H9 (cell line): ENCODE results near the gene ADAMTS15. TPM values are rescaled to one million over a fixed set of nuclear protein-coding genes. Genes with fewer than 3 reads are reported as not detected.

Source experiments
- DNase-seq: peaks from one replicate; pipeline ENCODE4 v3.0.0-alpha.2; 2017
- H2AFZ ChIP-seq: one replicate; pipeline ENCODE4 v1.6.1; 2013; ENCODE audit warnings: mild to moderate bottlenecking, low read length, control low read depth, moderate library complexity
- H2AK5ac ChIP-seq: 2 replicates; pipeline ENCODE4 v1.6.1; 2013; ENCODE audit warnings: low read length, control low read depth, mixed read lengths; ENCODE audit not compliant: insufficient read length
- H2BK120ac ChIP-seq: one replicate; pipeline ENCODE4 v1.6.1; 2013; ENCODE audit warnings: low read depth, mild to moderate bottlenecking, low read length, control low read depth, inconsistent platforms; ENCODE audit not compliant: poor library complexity, severe bottlenecking
- H2BK12ac ChIP-seq: 2 replicates; pipeline ENCODE4 v1.6.1; 2013; ENCODE audit warnings: low read length, control low read depth, mixed read lengths, low read depth; ENCODE audit not compliant: insufficient read length
- H2BK15ac ChIP-seq: 2 replicates; pipeline ENCODE4 v1.6.1; 2013; ENCODE audit warnings: low read depth, low read length, control low read depth
- H2BK20ac ChIP-seq: one replicate; pipeline ENCODE4 v1.6.1; 2013; ENCODE audit warnings: low read depth, mild to moderate bottlenecking, low read length, control low read depth, inconsistent platforms; ENCODE audit not compliant: poor library complexity, severe bottlenecking
- H2BK5ac ChIP-seq: 2 replicates; pipeline ENCODE4 v1.6.1; 2013; ENCODE audit warnings: low read length, control low read depth, mixed read lengths; ENCODE audit not compliant: insufficient read length
- H3K14ac ChIP-seq: 2 replicates; pipeline ENCODE4 v1.6.1; 2013; ENCODE audit warnings: low read length, control low read depth; ENCODE audit not compliant: insufficient read depth
- H3K18ac ChIP-seq: 2 replicates; pipeline ENCODE4 v1.6.1; 2013; ENCODE audit warnings: low read depth, mild to moderate bottlenecking, mixed read lengths, low read length, control low read depth; ENCODE audit not compliant: insufficient read length
- H3K23ac ChIP-seq: 2 replicates; pipeline ENCODE4 v1.6.1; 2013; ENCODE audit warnings: low read length, control low read depth, mixed read lengths, low read depth; ENCODE audit not compliant: insufficient read length
- H3K23me2 ChIP-seq: 2 replicates; pipeline ENCODE4 v1.6.1; 2013; ENCODE audit warnings: low read depth, mild to moderate bottlenecking, mixed read lengths, low read length, control low read depth; ENCODE audit not compliant: insufficient read length, poor library complexity, severe bottlenecking
- H3K27ac ChIP-seq: 2 replicates; pipeline ENCODE4 v1.5.1; 2013; ENCODE audit warnings: low read length, control low read depth, mixed read lengths, low read depth; ENCODE audit not compliant: insufficient read length
- H3K27me3 ChIP-seq: 2 replicates; pipeline ENCODE4 v1.6.1; 2013; ENCODE audit warnings: low read length, control low read depth, inconsistent platforms; ENCODE audit not compliant: insufficient read depth
- H3K4ac ChIP-seq: 2 replicates; pipeline ENCODE4 v1.6.1; 2013; ENCODE audit warnings: low read depth, mild to moderate bottlenecking, control low read depth, inconsistent platforms, low read length, moderate library complexity
- H3K4me1 ChIP-seq: 2 replicates; pipeline ENCODE4 v1.6.1; 2013; ENCODE audit warnings: low read length, control low read depth, inconsistent platforms; ENCODE audit not compliant: insufficient read depth
- H3K4me2 ChIP-seq: 2 replicates; pipeline ENCODE4 v1.6.1; 2013; ENCODE audit warnings: low read length, control low read depth, mixed read lengths; ENCODE audit not compliant: insufficient read length, insufficient read depth
- H3K56ac ChIP-seq: 2 replicates; pipeline ENCODE4 v1.6.1; 2013; ENCODE audit warnings: low read depth, mild to moderate bottlenecking, mixed read lengths, low read length, control low read depth; ENCODE audit not compliant: insufficient read length
- H3K79me1 ChIP-seq: 2 replicates; pipeline ENCODE4 v1.6.1; 2013; ENCODE audit warnings: low read depth, mild to moderate bottlenecking, moderate library complexity, low read length, control low read depth, inconsistent platforms; ENCODE audit not compliant: insufficient read depth, poor library complexity, severe bottlenecking
- H3K79me2 ChIP-seq: 2 replicates; pipeline ENCODE4 v1.6.1; 2013; ENCODE audit warnings: low read length, control low read depth, inconsistent platforms; ENCODE audit not compliant: insufficient read depth
- H3K9ac ChIP-seq: 2 replicates; pipeline ENCODE4 v1.6.1; 2013; ENCODE audit warnings: low read length, control low read depth, mixed read lengths; ENCODE audit not compliant: insufficient read length; ENCODE audit errors: extremely low read depth
- H3K9me3 ChIP-seq: one replicate; pipeline ENCODE4 v1.6.1; 2013; ENCODE audit warnings: low read depth, low read length, inconsistent platforms; ENCODE audit not compliant: control insufficient read depth
- H3T11ph ChIP-seq: one replicate; pipeline ENCODE4 v1.6.1; 2013; ENCODE audit warnings: mild to moderate bottlenecking, low read length, control low read depth, inconsistent platforms
- H4K20me1 ChIP-seq: one replicate; pipeline ENCODE4 v1.6.1; 2013; ENCODE audit not compliant: control insufficient read depth, insufficient read length, insufficient read depth
- H4K5ac ChIP-seq: 2 replicates; pipeline ENCODE4 v1.6.1; 2013; ENCODE audit warnings: low read depth, mild to moderate bottlenecking, mixed read lengths, low read length, control low read depth; ENCODE audit not compliant: insufficient read length
- H4K8ac ChIP-seq: replicated peaks from 2 replicates; pipeline ENCODE4 v1.6.1; 2013; ENCODE audit warnings: low read length, control low read depth, mixed read lengths, low read depth; ENCODE audit not compliant: insufficient read length
- H4K91ac ChIP-seq: 2 replicates; pipeline ENCODE4 v1.6.1; 2013; ENCODE audit warnings: low read depth, mild to moderate bottlenecking, moderate library complexity, mixed read lengths, low read length, control low read depth; ENCODE audit not compliant: insufficient read length
- H3K27ac Mint-ChIP-seq, 3 experiments: 2 replicates in 2 of 3; 3 replicates in 1 of 3; pipeline ENCODE4 v1.8.0; 2020 to 2021; ENCODE audit warnings: mixed read lengths in 3 of 3, mild to moderate bottlenecking in 1 of 3, moderate library complexity in 1 of 3
- H3K27me3 Mint-ChIP-seq: 2 replicates; pipeline ENCODE4 v1.8.0; 2021; ENCODE audit warnings: low read depth, mild to moderate bottlenecking, moderate library complexity, mixed read lengths
- H3K36me3 Mint-ChIP-seq, 3 experiments: 2 replicates in 2 of 3; 3 replicates in 1 of 3; pipeline ENCODE4 v1.8.0; 2020 to 2021; ENCODE audit warnings: low read depth in 3 of 3, mixed read lengths in 3 of 3; ENCODE audit not compliant: insufficient read depth in 1 of 3
- H3K4me1 Mint-ChIP-seq, 2 experiments: 2 replicates each; pipeline ENCODE4 v1.8.0; 2020; ENCODE audit warnings: mixed read lengths in 2 of 2
- H3K4me3 Mint-ChIP-seq, 2 experiments: 2 replicates in 1 of 2; 3 replicates in 1 of 2; pipeline ENCODE4 v1.8.0; 2020 to 2021; ENCODE audit warnings: mild to moderate bottlenecking in 2 of 2, mixed read lengths in 2 of 2, moderate library complexity in 1 of 2
- H3K9me3 Mint-ChIP-seq, 2 experiments: 2 replicates in 1 of 2; 3 replicates in 1 of 2; pipeline ENCODE4 v1.8.0; 2020; ENCODE audit warnings: mild to moderate bottlenecking in 2 of 2, mixed read lengths in 2 of 2, moderate library complexity in 1 of 2
- WGBS: extraction: QIAGEN DNeasy Blood & Tissue Kit; methylation state at CpG from one replicate; pipeline ENCODE4 v1.1.7; 2013; ENCODE audit warnings: missing lambda C conversion rate, low lambda C conversion rate, mixed read lengths; ENCODE audit not compliant: insufficient read length; ENCODE audit errors: extremely low coverage; 5-methylcytosine and 5-hydroxymethylcytosine counted together
- total RNA-seq: library from RNA; stranded (reverse); gene quantifications from 2 replicates; pipeline ENCODE4 v1.2.1, GENCODE V29; 2021
- TF ChIP-seq, protein P1 (sequence below): fragments of 200-600 bp; sonication (generic); conservative IDR thresholded peaks from 3 replicates; pipeline ENCODE4 v1.8.0; 2021; ENCODE audit warnings: antibody characterized with exemption, mild to moderate bottlenecking

ADAMTS15 gene
- total RNA-seq, 1 experiment from 2014 or later, result 1.3 TPM

DNA sequence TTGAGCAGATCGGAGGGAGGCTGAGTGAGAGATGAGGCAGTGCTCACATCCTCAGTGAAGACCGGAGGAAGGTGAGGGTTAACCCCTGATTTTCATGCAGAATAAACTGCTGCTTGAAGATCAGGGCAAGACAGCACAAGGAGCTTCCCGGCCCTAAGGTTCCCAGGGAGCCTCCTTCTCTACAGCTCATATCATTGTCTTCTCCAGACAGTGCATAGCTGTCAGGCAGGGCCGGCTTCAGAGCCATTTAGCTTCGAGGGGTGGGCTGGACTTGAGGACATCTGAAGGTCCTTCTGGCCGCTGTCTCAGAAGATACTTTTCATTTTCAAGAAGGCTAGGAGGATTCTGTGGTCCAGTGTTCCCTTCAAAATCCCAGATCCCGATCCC is 27.3 kb upstream of the ADAMTS15 start:
- WGBS, result no CpG with 5 or more reads among the region's 7 CpGs
- Histone ChIP-seq H4K20me1 (no peaks in the 10 kb centered on the region), H3K14ac (no peak overlapping the region), H3K56ac (no peak overlapping the region), H2BK5ac (no peak overlapping the region), H2BK12ac (no peak overlapping the region), H3K9me3 (no peaks in the 10 kb centered on the region), H3K27me3 (peaks cover under 1% of the 10 kb centered on the region; the same call in 1 of the 2 replicates), H2AK5ac (no peak overlapping the region), H3K79me2 (no peaks in the 10 kb centered on the region), H2BK120ac (no peak overlapping the region), H3K27ac (no peak overlapping the region), H4K8ac (no peak overlapping the region), H4K5ac (no peak overlapping the region), H3K23me2 (no peaks in the 10 kb centered on the region), H4K91ac (no peak overlapping the region), H3K4me2 (no peak overlapping the region), H3K18ac (no peak overlapping the region), H2BK20ac (no peak overlapping the region), H3T11ph (no peak overlapping the region), H3K4me1 (no peaks in the 10 kb centered on the region), H2AFZ (no peak overlapping the region), H3K79me1 (no peaks in the 10 kb centered on the region), H2BK15ac (no peak overlapping the region), H3K4ac (no peak overlapping the region), H3K9ac (no peak overlapping the region), H3K23ac (no peak overlapping the region)
- peaks cover 0 to 29% (median 2%) of the 10 kb centered on the region in 3 experiments; a peak in 4 of 7 replicates for H3K36me3 Mint-ChIP-seq
- no peak overlapping the region for H3K4me3 Mint-ChIP-seq
- TF ChIP-seq, protein P1, sequence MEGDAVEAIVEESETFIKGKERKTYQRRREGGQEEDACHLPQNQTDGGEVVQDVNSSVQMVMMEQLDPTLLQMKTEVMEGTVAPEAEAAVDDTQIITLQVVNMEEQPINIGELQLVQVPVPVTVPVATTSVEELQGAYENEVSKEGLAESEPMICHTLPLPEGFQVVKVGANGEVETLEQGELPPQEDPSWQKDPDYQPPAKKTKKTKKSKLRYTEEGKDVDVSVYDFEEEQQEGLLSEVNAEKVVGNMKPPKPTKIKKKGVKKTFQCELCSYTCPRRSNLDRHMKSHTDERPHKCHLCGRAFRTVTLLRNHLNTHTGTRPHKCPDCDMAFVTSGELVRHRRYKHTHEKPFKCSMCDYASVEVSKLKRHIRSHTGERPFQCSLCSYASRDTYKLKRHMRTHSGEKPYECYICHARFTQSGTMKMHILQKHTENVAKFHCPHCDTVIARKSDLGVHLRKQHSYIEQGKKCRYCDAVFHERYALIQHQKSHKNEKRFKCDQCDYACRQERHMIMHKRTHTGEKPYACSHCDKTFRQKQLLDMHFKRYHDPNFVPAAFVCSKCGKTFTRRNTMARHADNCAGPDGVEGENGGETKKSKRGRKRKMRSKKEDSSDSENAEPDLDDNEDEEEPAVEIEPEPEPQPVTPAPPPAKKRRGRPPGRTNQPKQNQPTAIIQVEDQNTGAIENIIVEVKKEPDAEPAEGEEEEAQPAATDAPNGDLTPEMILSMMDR, result no peak
- DNase-seq, result no peak
- no peaks in the 10 kb centered on the region; a peak in 1 of 5 replicates for H3K9me3 Mint-ChIP-seq
- no peak overlapping the region for H3K27ac Mint-ChIP-seq
- H3K27me3 Mint-ChIP-seq, result peaks cover 22% of the 10 kb centered on the region
- H3K4me1 Mint-ChIP-seq, result peaks cover 22 to 28% of the 10 kb centered on the region in 2 experiments
